Measurements from ENCODE around the gene GJA1.

GJA1 gene

GRCh38 chr6:121479486-121480098 lies 44.1 kb downstream of the GJA1 start:
- no peak for DNase-seq (ENCODE audit: low spot score)
- TF ChIP-seq, protein P1, sequence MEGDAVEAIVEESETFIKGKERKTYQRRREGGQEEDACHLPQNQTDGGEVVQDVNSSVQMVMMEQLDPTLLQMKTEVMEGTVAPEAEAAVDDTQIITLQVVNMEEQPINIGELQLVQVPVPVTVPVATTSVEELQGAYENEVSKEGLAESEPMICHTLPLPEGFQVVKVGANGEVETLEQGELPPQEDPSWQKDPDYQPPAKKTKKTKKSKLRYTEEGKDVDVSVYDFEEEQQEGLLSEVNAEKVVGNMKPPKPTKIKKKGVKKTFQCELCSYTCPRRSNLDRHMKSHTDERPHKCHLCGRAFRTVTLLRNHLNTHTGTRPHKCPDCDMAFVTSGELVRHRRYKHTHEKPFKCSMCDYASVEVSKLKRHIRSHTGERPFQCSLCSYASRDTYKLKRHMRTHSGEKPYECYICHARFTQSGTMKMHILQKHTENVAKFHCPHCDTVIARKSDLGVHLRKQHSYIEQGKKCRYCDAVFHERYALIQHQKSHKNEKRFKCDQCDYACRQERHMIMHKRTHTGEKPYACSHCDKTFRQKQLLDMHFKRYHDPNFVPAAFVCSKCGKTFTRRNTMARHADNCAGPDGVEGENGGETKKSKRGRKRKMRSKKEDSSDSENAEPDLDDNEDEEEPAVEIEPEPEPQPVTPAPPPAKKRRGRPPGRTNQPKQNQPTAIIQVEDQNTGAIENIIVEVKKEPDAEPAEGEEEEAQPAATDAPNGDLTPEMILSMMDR (IDR thresholded peaks at IDR 0.05; ENCODE audit: extremely low read depth, missing control alignments): no peak

GRCh38 chr6:121480099-121480713 lies 44.8 kb downstream of the GJA1 start:
- no peak for DNase-seq (ENCODE audit: low spot score)
- TF ChIP-seq, protein P1 (IDR thresholded peaks at IDR 0.05; ENCODE audit: extremely low read depth, missing control alignments): no peak

- no peak for DNase-seq (ENCODE audit: low spot score)
- TF ChIP-seq, protein P1 (IDR thresholded peaks at IDR 0.05; ENCODE audit: extremely low read depth, missing control alignments): no peak
Measured at GRCh38 chr6:121482004-121482693, 46.7 kb downstream of the GJA1 start.

DNA sequence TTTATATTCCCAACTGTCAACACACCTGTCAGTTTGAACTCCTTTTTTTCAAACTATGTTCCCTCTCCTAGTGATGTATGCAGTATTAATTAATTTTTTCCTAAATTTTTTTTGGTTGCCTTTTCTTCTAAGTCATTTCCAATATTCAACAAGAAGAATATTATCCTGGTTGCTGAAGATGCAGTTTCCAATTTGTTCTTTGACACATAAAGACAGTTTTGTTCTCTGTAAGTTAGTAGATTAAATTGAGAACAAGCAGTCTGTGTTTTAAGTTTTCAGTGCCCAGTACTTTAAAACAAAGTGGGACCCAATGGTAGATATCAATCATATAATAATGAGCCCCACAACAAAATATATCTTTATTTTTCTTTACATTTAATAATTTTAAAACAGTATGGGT lies 47.3 kb downstream of the GJA1 start:
- DNase-seq (ENCODE audit: low spot score): no peak
- TF ChIP-seq, protein P1 (IDR thresholded peaks at IDR 0.05; ENCODE audit: extremely low read depth, missing control alignments): no peak

GRCh38 chr6:121485359-121485811 lies 49.9 kb downstream of the GJA1 start:
- DNase-seq (ENCODE audit: low spot score): no peak

GRCh38 chr6:121491576-121491975 lies 56.1 kb downstream of the GJA1 start:
- TF ChIP-seq, protein P1 (IDR thresholded peaks at IDR 0.05; ENCODE audit: extremely low read depth, missing control alignments): no peak
- no peak for DNase-seq (ENCODE audit: low spot score)

More at GRCh38 chr6:121485359-121485811, 49.9 kb downstream of the GJA1 start:
- TF ChIP-seq, protein P1 (IDR thresholded peaks at IDR 0.05; ENCODE audit: extremely low read depth, missing control alignments): no peak

DNA sequence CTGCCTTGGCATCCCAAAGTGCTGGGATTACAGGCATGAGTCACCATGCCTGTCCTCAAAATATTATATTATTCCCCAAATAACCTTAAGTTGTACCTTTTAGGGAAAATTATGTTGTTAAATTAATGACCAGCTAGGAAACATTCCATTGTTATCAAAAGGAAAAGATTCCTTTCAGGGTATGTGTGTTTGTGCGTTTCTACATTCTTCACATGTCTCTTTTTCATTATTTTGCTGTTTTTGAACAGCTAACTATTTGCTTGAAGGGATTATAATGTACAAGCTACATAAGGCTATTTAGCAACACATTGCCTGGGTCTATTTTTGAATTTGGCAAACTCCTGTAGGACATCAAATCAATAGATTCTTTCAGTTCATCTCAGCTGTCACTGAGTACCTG lies 57.1 kb downstream of the GJA1 start:
- DNase-seq (ENCODE audit: low spot score): no peak
- TF ChIP-seq, protein P1 (IDR thresholded peaks at IDR 0.05; ENCODE audit: extremely low read depth, missing control alignments): no peak

Measured in GM20000 (cell line).